IPS-15b (cell line): Measurements from ENCODE around the gene ACTMAP.

Experiments used
- H3K27me3 ChIP-seq: one replicate; pipeline ENCODE4 v1.6.1; 2013; ENCODE audit warnings: low read length; ENCODE audit not compliant: control insufficient read depth, insufficient read depth
- H3K36me3 ChIP-seq: one replicate; pipeline ENCODE4 v1.6.1; 2013; ENCODE audit warnings: low read length; ENCODE audit not compliant: control insufficient read depth, insufficient read depth
- H3K4me1 ChIP-seq: one replicate; pipeline ENCODE4 v1.6.1; 2013; ENCODE audit warnings: mild to moderate bottlenecking, low read length; ENCODE audit not compliant: control insufficient read depth, insufficient read depth
- H3K4me3 ChIP-seq: one replicate; pipeline ENCODE4 v1.5.1; 2013; ENCODE audit warnings: low read depth, low read length
- H3K9ac ChIP-seq: one replicate; pipeline ENCODE4 v1.6.1; 2013; ENCODE audit warnings: low read depth, mild to moderate bottlenecking, low read length
- H3K9me3 ChIP-seq: one replicate; pipeline ENCODE4 v1.6.1; 2013; ENCODE audit warnings: mild to moderate bottlenecking, low read length; ENCODE audit not compliant: control insufficient read depth, insufficient read depth

Gene ACTMAP

GRCh38 chr19:40754611-40755247, 4.5 kb upstream of the ACTMAP start:
- H3K9me3 ChIP-seq = no peaks in the 10 kb centered on the region
- peaks cover 43% of the 10 kb centered on the region for H3K36me3 ChIP-seq
- no peak overlapping the region for H3K4me3 ChIP-seq
- H3K9ac ChIP-seq = no peak overlapping the region
- peaks cover 8% of the 10 kb centered on the region for H3K4me1 ChIP-seq
- H3K27me3 ChIP-seq = no peaks in the 10 kb centered on the region

DNA sequence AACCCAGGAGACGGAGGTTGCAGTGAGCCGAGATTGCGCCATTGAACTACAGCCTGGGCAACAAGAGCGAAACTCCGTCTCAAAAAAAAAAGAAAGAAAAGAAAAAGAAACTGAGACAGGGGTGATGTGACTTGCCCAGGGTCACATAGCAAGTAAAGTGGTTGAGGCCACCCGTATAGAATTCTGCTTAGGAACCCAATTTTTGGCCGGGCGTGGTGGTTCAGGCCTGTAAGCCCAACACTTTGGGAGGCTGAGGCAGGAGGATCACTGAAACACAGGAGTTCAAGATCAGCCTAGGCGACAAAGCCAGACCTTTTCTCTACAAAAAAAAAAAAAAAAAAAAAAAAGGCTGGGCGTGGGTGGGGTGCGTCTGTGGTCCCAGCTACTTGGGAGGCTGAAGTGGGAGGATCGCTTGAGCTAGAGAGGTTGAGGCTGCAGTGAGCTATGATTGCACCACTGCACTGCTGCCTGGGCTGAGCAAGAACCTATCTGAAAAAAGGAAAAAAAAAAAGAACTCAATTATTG, 2.0 kb upstream of the ACTMAP start:
- no peak overlapping the region for H3K9ac ChIP-seq
- H3K36me3 ChIP-seq = peaks cover 28% of the 10 kb centered on the region
- H3K4me1 ChIP-seq = peaks cover 8% of the 10 kb centered on the region
- no peaks in the 10 kb centered on the region for H3K9me3 ChIP-seq
- H3K4me3 ChIP-seq = peak overlapping the region; percentile 78
- no peaks in the 10 kb centered on the region for H3K27me3 ChIP-seq

DNA sequence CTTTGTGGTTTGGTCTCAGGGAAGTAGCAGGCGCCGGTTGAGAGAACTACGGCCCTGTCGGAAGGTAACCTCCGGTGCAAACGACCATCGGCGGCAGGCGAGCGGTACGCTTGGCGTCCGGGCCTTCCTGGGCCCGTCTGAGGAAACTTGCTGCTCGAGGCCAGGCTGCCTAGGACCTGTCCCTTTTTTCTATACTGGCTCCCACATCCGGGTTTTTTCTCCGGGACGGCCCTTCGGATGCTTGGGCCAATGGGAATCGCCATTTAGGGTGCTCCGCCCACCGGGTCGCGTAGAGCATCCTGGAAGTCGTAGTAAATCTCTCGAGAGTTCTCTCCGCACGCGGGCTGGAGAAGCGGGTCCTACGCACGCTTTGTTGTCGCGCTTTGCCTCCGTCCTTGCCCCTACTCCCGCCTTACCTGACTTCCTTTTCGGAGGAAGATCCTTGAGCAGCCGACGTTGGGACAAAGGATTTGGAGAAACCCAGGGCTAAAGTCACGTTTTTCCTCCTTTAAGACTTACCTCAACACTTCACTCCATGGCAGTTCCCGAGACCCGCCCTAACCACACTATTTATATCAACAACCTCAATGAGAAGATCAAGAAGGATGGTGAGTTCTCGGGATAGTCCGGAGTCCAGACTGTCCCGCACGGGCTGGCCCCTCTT, 729 bp upstream of the ACTMAP start, which contains the start of gene SNRPA:
Gene SNRPA, plus strand, starts transcription at position 330 of the 664 bp plus-strand sequence. Its CDS starts 206 bp downstream, at position 536.
- Histone ChIP-seq H3K9ac (peak within 1 kb of the TSS; percentile 99), H3K4me1 (peaks cover 8% of the 10 kb centered on the region), H3K27me3 (no peaks in the 10 kb centered on the region), H3K9me3 (no peaks in the 10 kb centered on the region), H3K36me3 (peaks cover 22% of the 10 kb centered on the region), H3K4me3 (peak within 1 kb of the TSS; percentile 78)

- Histone ChIP-seq H3K9ac (no peak overlapping the region), H3K27me3 (no peaks in the 10 kb centered on the region), H3K4me1 (peaks cover 9% of the 10 kb centered on the region), H3K36me3 (peaks cover 11% of the 10 kb centered on the region), H3K9me3 (no peaks in the 10 kb centered on the region), H3K4me3 (no peak overlapping the region)
Observed at GRCh38 chr19:40747536-40747935, 2.7 kb downstream of the ACTMAP start.

DNA sequence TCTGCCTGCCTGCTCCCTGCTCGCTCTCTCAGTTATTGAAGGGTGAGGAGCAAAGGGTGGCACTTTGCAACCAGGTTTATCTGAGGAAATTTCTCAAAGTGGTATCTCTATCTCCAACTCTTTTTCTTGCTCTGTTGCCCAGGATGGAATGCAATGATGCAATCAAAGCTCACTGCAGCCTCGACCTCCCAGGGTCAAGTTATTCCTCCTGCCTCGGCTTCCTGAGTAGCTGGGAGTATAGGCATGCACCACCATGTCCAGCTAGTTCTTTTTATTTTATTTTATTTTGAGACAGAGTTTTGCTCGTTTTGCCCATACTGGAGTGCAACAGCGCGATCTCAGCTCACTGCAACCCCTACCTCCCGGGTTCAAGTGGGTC, 4.9 kb downstream of the ACTMAP start:
- peaks cover 11% of the 10 kb centered on the region for H3K4me1 ChIP-seq
- no peaks in the 10 kb centered on the region for H3K27me3 ChIP-seq
- peaks cover 14% of the 10 kb centered on the region for H3K36me3 ChIP-seq
- H3K9ac ChIP-seq = peak overlapping the region; percentile 42
- no peak overlapping the region for H3K4me3 ChIP-seq
- H3K9me3 ChIP-seq = no peaks in the 10 kb centered on the region

DNA sequence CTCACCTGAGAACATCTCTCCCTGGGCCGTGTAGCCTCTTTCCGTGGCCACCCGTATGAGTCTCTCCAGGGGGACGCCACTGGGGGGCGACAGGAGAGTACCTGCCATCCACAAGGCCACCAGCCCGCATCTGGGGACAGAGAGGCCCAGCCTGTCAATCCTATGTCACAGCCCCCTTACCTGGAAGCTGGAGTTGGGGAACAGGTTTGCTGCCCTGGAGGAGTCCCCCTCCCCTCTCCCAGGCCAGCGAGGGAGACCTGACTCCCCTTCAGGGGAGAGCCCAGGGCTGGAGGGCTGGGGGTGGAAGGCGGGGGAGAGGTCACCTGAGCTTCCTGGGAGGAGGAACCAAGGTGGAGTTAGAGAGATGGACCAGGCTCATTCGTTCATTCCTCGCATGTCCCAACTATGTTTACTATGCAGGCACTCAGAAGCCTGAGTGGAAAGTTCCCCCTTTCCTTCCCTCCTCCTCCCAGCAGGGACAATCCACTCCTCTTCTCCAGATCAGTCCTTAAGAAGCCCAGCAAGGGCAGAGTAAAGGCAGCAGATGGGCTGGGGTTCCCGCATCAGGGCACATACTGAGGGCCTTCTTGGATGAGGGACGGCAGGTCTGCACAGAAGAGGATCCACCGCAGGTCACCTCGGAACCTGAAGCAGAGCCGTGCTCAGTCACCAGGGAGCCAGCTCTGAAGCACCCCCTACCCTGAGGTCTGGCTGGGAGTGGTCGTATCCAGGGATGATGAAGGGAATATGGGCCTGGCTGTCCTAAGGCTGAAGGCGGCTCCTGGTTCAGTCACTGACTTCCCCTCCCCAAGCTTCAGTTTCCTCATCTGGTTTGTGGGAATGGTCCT, 5.5 kb downstream of the ACTMAP start:
- H3K27me3 ChIP-seq = no peaks in the 10 kb centered on the region
- H3K9me3 ChIP-seq = no peaks in the 10 kb centered on the region
- H3K4me3 ChIP-seq = no peak overlapping the region
- H3K36me3 ChIP-seq = peaks cover 16% of the 10 kb centered on the region
- H3K9ac ChIP-seq = peak overlapping the region; percentile 42
- peaks cover 8% of the 10 kb centered on the region for H3K4me1 ChIP-seq

DNA sequence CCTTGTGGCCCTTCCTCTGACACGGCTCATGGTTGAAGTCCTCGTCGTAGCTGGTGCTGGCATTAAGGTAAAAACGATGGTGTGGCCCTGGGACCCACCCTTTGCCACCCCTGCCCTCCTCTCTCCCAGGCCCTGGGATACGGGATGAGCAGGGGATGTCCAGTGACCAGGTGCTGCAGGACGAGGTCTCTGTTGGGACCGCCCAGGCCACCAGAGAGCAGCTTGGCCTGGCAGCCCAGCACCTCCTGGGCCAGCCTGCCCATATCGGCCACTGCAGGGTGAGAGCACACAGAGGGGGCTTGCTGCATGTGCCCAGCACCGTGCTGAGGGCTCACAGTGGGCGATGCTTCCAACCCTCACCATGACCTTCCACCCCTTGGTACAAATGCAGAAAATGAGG, 6.4 kb downstream of the ACTMAP start:
- H3K27me3 ChIP-seq = no peaks in the 10 kb centered on the region
- peaks cover 7% of the 10 kb centered on the region for H3K4me1 ChIP-seq
- H3K9ac ChIP-seq = no peak overlapping the region
- peaks cover 18% of the 10 kb centered on the region for H3K36me3 ChIP-seq
- H3K4me3 ChIP-seq = no peak overlapping the region
- no peaks in the 10 kb centered on the region for H3K9me3 ChIP-seq

DNA sequence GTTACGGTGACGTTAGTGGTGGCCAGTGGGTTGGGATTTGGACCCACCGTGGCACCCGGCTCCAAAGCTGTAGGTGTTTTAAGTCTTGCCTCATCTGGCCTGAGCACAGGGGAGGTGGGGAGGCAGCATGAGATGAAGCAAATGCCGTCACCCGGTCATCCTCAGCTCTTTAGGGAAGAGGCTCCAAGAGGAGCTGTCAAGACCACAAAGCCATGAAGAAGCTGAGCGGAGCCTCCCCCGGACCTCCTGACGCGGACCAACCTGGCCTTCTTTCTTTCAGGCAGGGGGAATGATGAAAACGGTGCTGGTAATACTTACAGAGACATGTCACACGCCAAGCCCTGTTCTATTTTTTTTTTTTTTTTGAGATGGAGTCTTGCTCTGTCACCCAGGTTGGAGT, 7.4 kb downstream of the ACTMAP start:
- Histone ChIP-seq H3K9ac (no peak overlapping the region), H3K36me3 (peaks cover 18% of the 10 kb centered on the region), H3K9me3 (no peaks in the 10 kb centered on the region), H3K4me1 (peaks cover 7% of the 10 kb centered on the region), H3K27me3 (no peaks in the 10 kb centered on the region), H3K4me3 (no peak overlapping the region)

DNA sequence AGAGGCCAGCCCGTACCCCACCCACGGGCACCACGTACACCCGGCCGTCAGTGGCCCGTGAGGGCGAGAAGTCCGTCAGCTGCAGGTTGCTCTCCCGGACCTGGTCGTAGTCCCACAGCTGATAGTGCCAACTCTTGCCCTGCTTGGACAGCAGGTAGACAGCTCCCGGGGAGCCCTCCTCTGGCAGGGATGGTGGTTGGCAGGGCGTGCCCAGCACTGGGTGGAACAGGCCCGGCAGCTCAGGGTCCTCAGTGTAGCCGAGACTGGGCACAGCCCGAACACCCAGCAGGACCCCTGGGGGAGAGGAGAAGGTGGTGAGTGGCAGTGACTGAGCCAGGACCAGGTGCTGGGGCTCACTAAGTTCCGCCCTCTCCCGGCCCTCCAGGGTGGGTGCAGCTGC, 7.8 kb downstream of the ACTMAP start:
- H3K9me3 ChIP-seq = no peaks in the 10 kb centered on the region
- H3K27me3 ChIP-seq = no peaks in the 10 kb centered on the region
- peaks cover 20% of the 10 kb centered on the region for H3K36me3 ChIP-seq
- H3K9ac ChIP-seq = no peak overlapping the region
- no peak overlapping the region for H3K4me3 ChIP-seq
- peaks cover 7% of the 10 kb centered on the region for H3K4me1 ChIP-seq

DNA sequence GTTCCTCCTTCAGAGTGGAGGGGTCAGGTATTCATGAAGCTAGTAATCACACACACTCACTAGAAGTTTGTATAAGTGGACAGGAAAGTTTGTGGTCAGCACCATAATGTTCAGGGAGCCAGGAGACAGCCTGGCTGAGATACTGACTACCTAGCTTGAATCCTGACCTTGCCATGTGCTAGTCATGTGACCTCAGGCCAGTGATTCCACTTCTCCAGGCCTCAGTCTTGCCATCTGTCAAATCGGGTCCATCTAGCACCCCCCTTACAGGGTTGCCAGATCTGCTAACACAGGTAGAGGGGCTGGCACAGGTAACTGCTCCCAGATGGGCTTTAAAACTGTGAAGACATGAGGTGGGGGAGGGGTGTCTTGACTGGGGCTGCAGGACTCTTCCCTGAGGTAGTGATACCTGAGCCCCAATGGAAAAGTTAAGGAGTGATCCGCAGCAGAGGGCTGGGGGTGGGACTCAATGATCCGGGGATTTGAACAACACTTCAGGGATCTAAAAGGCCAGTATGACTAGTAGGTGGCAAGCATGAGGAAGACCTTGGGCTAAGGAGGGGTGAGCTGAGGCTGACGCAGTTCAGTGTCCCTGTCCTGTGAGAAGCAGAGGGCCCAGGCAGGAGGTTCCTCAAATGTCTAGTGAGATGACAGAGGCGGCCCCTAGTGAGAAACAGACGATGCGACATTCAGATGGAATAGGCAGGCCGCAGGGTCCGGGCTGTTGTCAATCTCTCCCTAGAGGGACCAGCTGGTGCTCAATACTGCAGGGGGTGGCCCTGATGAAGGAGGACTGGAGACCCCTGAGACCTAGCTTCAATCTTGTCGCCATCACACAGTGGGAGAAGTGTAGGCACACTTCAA, 8.5 kb downstream of the ACTMAP start:
- H3K27me3 ChIP-seq = no peaks in the 10 kb centered on the region
- H3K4me3 ChIP-seq = no peak overlapping the region
- H3K9ac ChIP-seq = no peak overlapping the region
- H3K4me1 ChIP-seq = peaks cover 7% of the 10 kb centered on the region
- H3K36me3 ChIP-seq = peaks cover 27% of the 10 kb centered on the region
- no peaks in the 10 kb centered on the region for H3K9me3 ChIP-seq

- H3K27me3 ChIP-seq = no peaks in the 10 kb centered on the region
- peaks cover 29% of the 10 kb centered on the region for H3K36me3 ChIP-seq
- no peak overlapping the region for H3K9ac ChIP-seq
- H3K4me3 ChIP-seq = no peak overlapping the region
- peaks cover 7% of the 10 kb centered on the region for H3K4me1 ChIP-seq
- no peaks in the 10 kb centered on the region for H3K9me3 ChIP-seq
Observed at GRCh38 chr19:40740747-40741146, 9.5 kb downstream of the ACTMAP start.
